K562 (cell line): Measurements from ENCODE around the gene SEMA3A.

ENCODE experiments used
- ILF3 ChIP-seq: fragments of 450-650 bp; IDR thresholded peaks from 2 replicates; pipeline ENCODE4 v1.6.1; 2018; ENCODE audit warnings: antibody characterized with exemption, mild to moderate bottlenecking, moderate library complexity, borderline replicate concordance
- MBD2 ChIP-seq: sonication (generic); IDR thresholded peaks from 2 replicates; pipeline ENCODE4 v1.6.1; 2016; ENCODE audit warnings: low read depth, borderline replicate concordance
- NR1H2 ChIP-seq: sonication (generic); formaldehyde crosslinking; IDR thresholded peaks from 2 replicates; pipeline ENCODE4 v1.4.0; 2020; ENCODE audit warnings: mild to moderate bottlenecking, missing genetic modification reagents
- PHF21A ChIP-seq: fragments of 450-650 bp; IDR thresholded peaks from 2 replicates; pipeline ENCODE4 v1.6.1; 2017; ENCODE audit warnings: low read depth, borderline replicate concordance
- PML ChIP-seq: IDR thresholded peaks from 2 replicates; pipeline ENCODE4 v1.6.1; 2012; ENCODE audit warnings: low read length, inconsistent platforms

DNA sequence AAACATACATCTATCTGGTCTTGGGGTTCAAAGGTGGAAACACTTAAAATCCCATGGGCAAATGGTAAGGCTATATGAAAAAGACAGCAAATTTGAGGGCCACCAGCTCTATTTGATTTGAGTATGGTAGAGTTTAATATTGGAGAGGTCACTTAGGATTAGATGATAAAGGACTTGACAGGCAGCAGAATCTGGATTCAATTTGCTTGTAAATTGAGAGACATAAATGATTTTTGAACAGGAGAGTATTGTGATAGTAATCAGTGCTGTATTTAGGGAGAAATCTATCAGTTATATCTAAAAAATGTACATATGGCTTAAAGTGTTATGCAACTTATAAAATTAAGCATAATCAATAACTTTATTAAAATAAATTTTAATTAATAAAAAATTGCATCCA is 155.2 kb downstream of the SEMA3A start:
- no peak for TF ChIP-seq NR1H2 (CRISPR knock-in tag)
- no peak for TF ChIP-seq MBD2
- no peak for TF ChIP-seq ILF3
- no peak for TF ChIP-seq PHF21A
- no peak for TF ChIP-seq PML
